Trophoblast cell (in vitro differentiated cells and primary cell): ENCODE data around the gene UMPS.
A peak's percentile ranks its signal among the peaks of the same experiment; 100 is the strongest.

Source experiments
- DNase-seq, 2 donors: peaks; one replicate each; pipeline ENCODE4 v3.0.0-alpha.2; 2016
- H2AFZ ChIP-seq: 2 replicates; pipeline ENCODE4 v1.6.1; 2013; ENCODE audit warnings: low read length, moderate library complexity, mild to moderate bottlenecking; ENCODE audit not compliant: insufficient read depth, poor library complexity
- H2AK5ac ChIP-seq: 2 replicates; pipeline ENCODE4 v1.6.1; 2013; ENCODE audit warnings: mild to moderate bottlenecking, low read length
- H2BK120ac ChIP-seq: 2 replicates; pipeline ENCODE4 v1.6.1; 2013; ENCODE audit warnings: low read length, mild to moderate bottlenecking, moderate library complexity; ENCODE audit not compliant: insufficient read depth, poor library complexity
- H2BK12ac ChIP-seq: 2 replicates; pipeline ENCODE4 v1.6.1; 2013; ENCODE audit warnings: mild to moderate bottlenecking, low read length, moderate library complexity
- H2BK5ac ChIP-seq: 2 replicates; pipeline ENCODE4 v1.6.1; 2013; ENCODE audit warnings: low read length, low read depth, moderate library complexity, mild to moderate bottlenecking; ENCODE audit not compliant: poor library complexity
- H3K14ac ChIP-seq: 2 replicates; pipeline ENCODE4 v1.6.1; 2013; ENCODE audit warnings: mild to moderate bottlenecking, low read length
- H3K18ac ChIP-seq: 2 replicates; pipeline ENCODE4 v1.6.1; 2013; ENCODE audit warnings: mild to moderate bottlenecking, low read length
- H3K23ac ChIP-seq: 2 replicates; pipeline ENCODE4 v1.6.1; 2013; ENCODE audit warnings: low read length
- H3K27ac ChIP-seq: 2 replicates; pipeline ENCODE4 v1.5.1; 2013; ENCODE audit warnings: low read depth, mild to moderate bottlenecking, inconsistent platforms, low read length, moderate library complexity
- H3K27me3 ChIP-seq: 2 replicates; pipeline ENCODE4 v1.6.1; 2013; ENCODE audit warnings: inconsistent platforms, mild to moderate bottlenecking, low read length, moderate library complexity; ENCODE audit not compliant: insufficient read depth
- H3K36me3 ChIP-seq, 2 experiments: 1 replicate in 1 of 2; 2 replicates in 1 of 2; pipeline ENCODE4 v1.6.1; 2013; ENCODE audit warnings: low read length in 2 of 2, mild to moderate bottlenecking in 2 of 2, moderate library complexity in 1 of 2; ENCODE audit not compliant: insufficient read depth in 2 of 2, control insufficient read depth in 1 of 2
- H3K4ac ChIP-seq: 2 replicates; pipeline ENCODE4 v1.6.1; 2013; ENCODE audit warnings: low read depth, mild to moderate bottlenecking, low read length, moderate library complexity
- H3K4me1 ChIP-seq, 2 experiments: 1 replicate in 1 of 2; 2 replicates in 1 of 2; pipeline ENCODE4 v1.6.1; 2013; ENCODE audit warnings: low read length in 2 of 2, mild to moderate bottlenecking in 2 of 2, moderate library complexity in 1 of 2; ENCODE audit not compliant: insufficient read depth in 2 of 2, control insufficient read depth in 1 of 2
- H3K4me2 ChIP-seq: 2 replicates; pipeline ENCODE4 v1.6.1; 2013; ENCODE audit warnings: inconsistent platforms, mild to moderate bottlenecking, low read length, moderate library complexity
- H3K4me3 ChIP-seq: 2 replicates; pipeline ENCODE4 v1.5.1; 2013; ENCODE audit warnings: mild to moderate bottlenecking, low read depth, low read length, inconsistent platforms
- H3K79me1 ChIP-seq: one replicate; pipeline ENCODE4 v1.6.1; 2013; ENCODE audit warnings: low read length
- H3K79me2 ChIP-seq: 2 replicates; pipeline ENCODE4 v1.6.1; 2013; ENCODE audit warnings: low read length, mild to moderate bottlenecking; ENCODE audit not compliant: control insufficient read depth, insufficient read depth, poor library complexity
- H3K9ac ChIP-seq: 2 replicates; pipeline ENCODE4 v1.6.1; 2013; ENCODE audit warnings: mild to moderate bottlenecking, low read length
- H3K9me3 ChIP-seq: 2 replicates; pipeline ENCODE4 v1.6.1; 2013; ENCODE audit warnings: low read depth, mild to moderate bottlenecking, control low read depth, inconsistent platforms, low read length; ENCODE audit not compliant: insufficient read depth
- H4K12ac ChIP-seq: 2 replicates; pipeline ENCODE4 v1.6.1; 2013; ENCODE audit warnings: low read depth, mild to moderate bottlenecking, low read length, moderate library complexity
- H4K8ac ChIP-seq: 2 replicates; pipeline ENCODE4 v1.6.1; 2013; ENCODE audit warnings: low read depth, mild to moderate bottlenecking, low read length, moderate library complexity
- H4K91ac ChIP-seq: one replicate; pipeline ENCODE4 v1.6.1; 2013; ENCODE audit warnings: low read depth, mild to moderate bottlenecking, low read length, moderate library complexity
- WGBS: extraction: QIAGEN DNeasy Blood & Tissue Kit; methylation state at CpG from one replicate; pipeline ENCODE4 v1.1.7; 2013; ENCODE audit warnings: missing lambda C conversion rate; ENCODE audit not compliant: insufficient read length, insufficient coverage; ENCODE audit errors: extremely low coverage; 5-methylcytosine and 5-hydroxymethylcytosine counted together

UMPS gene

DNA sequence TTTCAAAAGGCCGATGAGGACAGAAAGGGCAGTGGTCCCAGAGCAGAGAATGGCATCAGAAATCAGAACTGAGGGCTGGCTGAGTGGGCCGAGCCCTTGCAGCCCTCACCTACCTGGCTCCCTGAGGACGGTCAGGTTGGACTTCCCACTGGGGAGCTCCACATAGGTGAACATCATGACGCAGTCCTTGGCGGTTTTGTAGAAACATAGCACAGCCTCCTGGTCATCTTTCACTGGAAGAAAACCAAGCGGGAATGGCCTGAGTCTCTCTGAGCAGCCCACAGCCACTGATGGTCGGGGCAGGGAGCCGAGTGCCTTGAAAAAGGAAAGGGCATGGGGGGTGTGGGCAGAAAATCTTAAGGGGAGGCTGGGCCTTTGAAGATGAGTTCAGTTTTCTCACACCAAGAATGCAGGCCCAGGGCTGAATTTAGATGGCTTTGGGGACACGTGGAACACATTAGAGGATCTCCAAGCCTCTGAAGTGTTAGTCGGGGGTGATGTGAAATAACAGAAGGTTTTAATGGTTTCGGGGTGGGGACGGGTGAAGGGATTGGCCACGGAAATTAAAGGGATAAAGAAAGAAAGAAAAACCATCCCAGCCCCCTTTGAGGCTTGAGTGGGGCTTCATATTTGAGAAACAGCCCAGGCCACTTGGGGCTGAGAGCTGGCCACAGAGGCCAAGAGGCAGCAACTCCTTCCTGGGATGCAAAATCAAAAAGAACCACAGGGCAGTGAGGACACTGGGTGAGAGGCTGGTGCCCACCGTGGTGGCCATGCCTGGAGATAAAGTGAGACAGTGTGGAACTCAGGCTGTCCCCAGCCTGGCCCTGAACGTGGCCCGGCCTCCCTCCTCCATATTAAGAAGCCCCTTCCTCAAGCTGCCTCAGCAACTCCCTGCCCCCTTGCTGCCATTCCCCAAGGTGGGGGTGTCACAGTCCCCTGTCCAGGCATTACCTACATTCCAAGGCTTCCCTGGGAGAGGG lies 36.2 kb downstream of the UMPS start:
- H2BK12ac ChIP-seq: peak overlapping the region; percentile 65
- H3K27me3 ChIP-seq: no peaks in the 10 kb centered on the region
- H3K4me3 ChIP-seq: no peak overlapping the region
- peaks cover 52% of the 10 kb centered on the region for H3K79me1 ChIP-seq
- peak overlapping the region; percentile 58 for H3K18ac ChIP-seq
- H4K91ac ChIP-seq: peak overlapping the region; percentile 22
- peaks cover 16% of the 10 kb centered on the region for H3K79me2 ChIP-seq
- H4K8ac ChIP-seq: peak overlapping the region; percentile 50
- peak overlapping the region; percentile 21 for H2BK120ac ChIP-seq
- WGBS: 100% methylated on average over 4 of the region's 16 CpGs
- peak overlapping the region; percentile 10 for H3K14ac ChIP-seq
- no peak overlapping the region for H3K23ac ChIP-seq
- H2BK5ac ChIP-seq: peak overlapping the region; percentile 18
- H3K4me2 ChIP-seq: no peak overlapping the region
- H2AFZ ChIP-seq: no peak overlapping the region
- H3K4ac ChIP-seq: peak overlapping the region; percentile 47
- peaks cover 41 to 50% of the 10 kb centered on the region in 2 experiments for H3K36me3 ChIP-seq
- H3K9ac ChIP-seq: no peak overlapping the region
- H4K12ac ChIP-seq: no peak overlapping the region
- peak overlapping the region; percentile 10 for H3K27ac ChIP-seq
- peaks cover 2% of the 10 kb centered on the region for H3K9me3 ChIP-seq
- peak overlapping the region; percentile 27 for H2AK5ac ChIP-seq
- H3K4me1 ChIP-seq: peaks cover 52 to 63% of the 10 kb centered on the region in 2 experiments
- DNase-seq: no peak

DNA sequence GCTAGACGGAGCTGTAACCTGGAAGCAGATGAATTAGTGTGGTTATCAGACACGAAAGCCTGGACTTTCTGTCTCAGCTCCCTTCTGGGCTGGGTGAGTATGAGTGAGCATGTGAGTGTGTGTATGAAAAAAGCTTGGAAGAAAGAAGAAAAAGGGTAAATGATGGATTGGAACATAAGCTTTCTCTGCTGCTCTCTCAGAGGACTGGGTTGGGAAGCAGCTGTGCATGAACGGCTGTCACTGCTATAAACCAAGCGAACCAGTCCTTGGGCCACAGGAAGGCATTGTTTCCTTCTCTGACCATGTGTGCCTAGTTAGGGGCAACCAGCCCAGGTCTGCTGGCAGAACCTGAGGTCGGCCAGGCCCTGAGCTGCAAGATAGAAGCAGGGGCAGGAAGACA lies 37.0 kb downstream of the UMPS start:
- peak overlapping the region; percentile 22 for H4K91ac ChIP-seq

DNA sequence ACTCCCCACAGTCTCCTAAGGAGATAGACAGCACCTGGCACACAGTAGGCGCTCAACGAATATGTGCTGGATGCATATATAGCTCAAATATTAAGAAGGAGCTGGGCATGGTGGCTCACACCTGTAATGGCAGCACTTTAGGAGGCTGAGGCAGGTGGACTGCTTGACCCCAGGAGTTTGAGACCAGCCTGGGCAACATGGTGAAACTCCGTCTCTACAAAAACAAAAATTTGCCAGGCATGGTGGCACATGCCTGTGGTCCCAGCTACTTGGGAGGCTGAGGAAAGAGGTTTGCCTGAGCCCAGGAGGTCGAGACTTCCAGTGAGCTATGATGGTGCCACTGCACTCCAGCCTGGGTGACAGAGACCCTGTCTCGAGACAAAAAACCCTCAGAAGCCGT lies 37.4 kb downstream of the UMPS start:
- H3K4me3 ChIP-seq: no peak overlapping the region
- no peaks in the 10 kb centered on the region for H3K27me3 ChIP-seq
- peak overlapping the region; percentile 13 for H4K91ac ChIP-seq
- H3K9me3 ChIP-seq: peaks cover 2% of the 10 kb centered on the region
- peak overlapping the region; percentile 4 for H2BK12ac ChIP-seq
- WGBS: no CpG with 5 or more reads among the region's 6 CpGs
- no peak overlapping the region for H3K9ac ChIP-seq
- H3K36me3 ChIP-seq: peaks cover 38 to 48% of the 10 kb centered on the region in 2 experiments
- no peak overlapping the region for H3K27ac ChIP-seq
- no peak overlapping the region for H3K23ac ChIP-seq
- DNase-seq: no peak
- H2BK5ac ChIP-seq: no peak overlapping the region
- H2AK5ac ChIP-seq: no peak overlapping the region
- no peak overlapping the region for H2AFZ ChIP-seq
- peaks cover 16% of the 10 kb centered on the region for H3K79me2 ChIP-seq
- H4K12ac ChIP-seq: no peak overlapping the region
- H3K79me1 ChIP-seq: peaks cover 51% of the 10 kb centered on the region
- H3K14ac ChIP-seq: no peak overlapping the region
- H2BK120ac ChIP-seq: peak overlapping the region; percentile 9
- H3K18ac ChIP-seq: peak overlapping the region; percentile 9
- no peak overlapping the region for H3K4me2 ChIP-seq
- H3K4me1 ChIP-seq: peaks cover 51 to 64% of the 10 kb centered on the region in 2 experiments
- H4K8ac ChIP-seq: no peak overlapping the region
- H3K4ac ChIP-seq: no peak overlapping the region

More for the DNA sequence above, 37.0 kb downstream of the UMPS start:
- no peak for DNase-seq
- H3K4me1 ChIP-seq: peaks cover 51 to 65% of the 10 kb centered on the region in 2 experiments
- H3K23ac ChIP-seq: no peak overlapping the region
- no peak overlapping the region for H2AFZ ChIP-seq
- H2BK5ac ChIP-seq: peak overlapping the region; percentile 18
- peak overlapping the region; percentile 34 for H2BK120ac ChIP-seq
- peak overlapping the region; percentile 58 for H3K18ac ChIP-seq
- H3K79me2 ChIP-seq: peaks cover 16% of the 10 kb centered on the region
- H3K4me3 ChIP-seq: no peak overlapping the region
- H2AK5ac ChIP-seq: peak overlapping the region; percentile 27
- no peaks in the 10 kb centered on the region for H3K27me3 ChIP-seq
- no peak overlapping the region for H4K12ac ChIP-seq
- H4K8ac ChIP-seq: no peak overlapping the region
- no CpG with 5 or more reads among the region's 5 CpGs for WGBS
- H3K36me3 ChIP-seq: peaks cover 41 to 50% of the 10 kb centered on the region in 2 experiments
- no peak overlapping the region for H2BK12ac ChIP-seq
- peaks cover 52% of the 10 kb centered on the region for H3K79me1 ChIP-seq
- peaks cover 2% of the 10 kb centered on the region for H3K9me3 ChIP-seq
- no peak overlapping the region for H3K9ac ChIP-seq
- peak overlapping the region; percentile 4 for H3K14ac ChIP-seq
- no peak overlapping the region for H3K4me2 ChIP-seq
- H3K4ac ChIP-seq: no peak overlapping the region
- H3K27ac ChIP-seq: no peak overlapping the region

DNA sequence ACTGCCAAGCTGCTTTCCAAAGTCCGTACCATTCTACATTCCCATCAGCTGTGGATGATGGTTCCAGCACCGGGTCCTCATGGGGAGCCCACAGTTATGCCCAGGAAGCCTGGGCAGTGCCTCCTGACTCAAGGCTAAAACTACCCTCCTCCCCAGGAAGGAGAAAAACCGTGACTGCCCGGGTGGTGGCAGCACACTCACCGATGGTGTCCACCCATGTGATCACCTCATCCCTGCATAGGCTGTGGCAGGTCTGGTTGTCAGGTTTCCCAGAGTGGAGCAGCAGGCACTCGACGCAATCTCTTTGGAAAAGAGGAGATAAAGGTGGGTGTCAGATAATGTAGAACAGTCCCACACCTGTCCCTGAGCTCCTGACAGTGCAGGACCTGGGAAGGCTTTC lies 38.6 kb downstream of the UMPS start:
- Histone ChIP-seq H3K4me2 (no peak overlapping the region), H3K27me3 (no peaks in the 10 kb centered on the region), H2AFZ (no peak overlapping the region), H3K4ac (no peak overlapping the region), H3K23ac (no peak overlapping the region), H2BK120ac (peak overlapping the region; percentile 96), H2BK12ac (peak overlapping the region; percentile 45), H3K79me1 (peaks cover 48% of the 10 kb centered on the region), H3K4me1 (peaks cover 47 to 59% of the 10 kb centered on the region in 2 experiments), H4K12ac (no peak overlapping the region), H3K9ac (no peak overlapping the region), H3K36me3 (peaks cover 39 to 48% of the 10 kb centered on the region in 2 experiments), H2BK5ac (no peak overlapping the region), H3K9me3 (peaks cover 2% of the 10 kb centered on the region), H3K79me2 (peaks cover 16% of the 10 kb centered on the region), H3K18ac (peak overlapping the region; percentile 32), H4K8ac (peak overlapping the region; percentile 14), H4K91ac (no peak overlapping the region), H3K14ac (peak overlapping the region; percentile 28), H2AK5ac (no peak overlapping the region), H3K27ac (peak overlapping the region; percentile 73), H3K4me3 (no peak overlapping the region)
- no CpG with 5 or more reads among the region's 7 CpGs for WGBS
- DNase-seq: peak in 1 of 2 donors; percentile 44
